OCI-LY7 (cell line): ENCODE measurements around the gene TECTA. TPM values are rescaled to one million over a fixed set of nuclear protein-coding genes. Genes with fewer than 3 reads are reported as not detected.

Experiments used
- BruUV-seq: library from RNA; stranded (reverse); fragments of 400-500 nt; replicated peaks from 2 replicates; lab custom pipeline; 2021; lab: Mats Ljungman, UMichigan
- CTCF ChIA-PET: fragments of 300-600 bp; sonication (Branson Sonifier 250); formaldehyde crosslinking; loops from one replicate; lab custom pipeline; 2022; ENCODE audit warnings: antibody characterized with exemption; ENCODE audit not compliant: unreplicated experiment; lab: Charles Lee
- POLR2A ChIA-PET: fragments of 300-600 bp; sonication (Branson Sonifier 250); formaldehyde crosslinking; loops from one replicate; lab custom pipeline; 2022; ENCODE audit warnings: antibody characterized with exemption; lab: Charles Lee
- DNase-seq: peaks from one replicate; pipeline ENCODE4 v3.0.0-alpha.2; 2015; ENCODE audit warnings: low spot score
- H2AFZ ChIP-seq: fragments of 200-600 bp; sonication (generic), shearing (Covaris generic); 2 replicates; pipeline ENCODE4 v1.6.1; 2014; ENCODE audit warnings: mild to moderate bottlenecking, antibody characterized with exemption, low read length, moderate library complexity
- H3K27ac ChIP-seq: fragments of 200-600 bp; sonication (generic); 2 replicates; pipeline ENCODE4 v1.5.1; 2014; ENCODE audit warnings: mixed run types, low read depth, mild to moderate bottlenecking, moderate library complexity, low read length, inconsistent platforms; ENCODE audit not compliant: poor library complexity, severe bottlenecking
- H3K36me3 ChIP-seq: fragments of 200-600 bp; sonication (generic); 2 replicates; pipeline ENCODE4 v1.6.1; 2014; ENCODE audit warnings: mild to moderate bottlenecking, antibody characterized with exemption, low read length, moderate library complexity, mixed read lengths; ENCODE audit not compliant: insufficient read depth
- H3K4me1 ChIP-seq: fragments of 200-600 bp; sonication (generic); 2 replicates; pipeline ENCODE4 v1.5.1; 2014; ENCODE audit warnings: mild to moderate bottlenecking, low read length; ENCODE audit not compliant: insufficient read depth, poor library complexity, severe bottlenecking
- H3K4me2 ChIP-seq: fragments of 200-600 bp; sonication (generic); 2 replicates; pipeline ENCODE4 v1.6.1; 2014; ENCODE audit warnings: mild to moderate bottlenecking, low read length
- H3K4me3 ChIP-seq: fragments of 200-600 bp; sonication (generic); 2 replicates; pipeline ENCODE4 v1.5.1; 2014; ENCODE audit warnings: mild to moderate bottlenecking, low read depth, low read length; ENCODE audit not compliant: poor library complexity, severe bottlenecking
- H3K79me2 ChIP-seq: fragments of 200-600 bp; sonication (generic); 2 replicates; pipeline ENCODE4 v1.6.1; 2016; ENCODE audit warnings: low read depth, mild to moderate bottlenecking, low read length, moderate library complexity, mixed read lengths; ENCODE audit not compliant: insufficient read depth
- H3K9me2 ChIP-seq: fragments of 200-600 bp; sonication (generic); 2 replicates; pipeline ENCODE4 v1.6.1; 2016; ENCODE audit warnings: mild to moderate bottlenecking, low read length, mixed read lengths; ENCODE audit not compliant: insufficient read depth
- H3K9me3 ChIP-seq: fragments of 200-600 bp; sonication (generic); 2 replicates; pipeline ENCODE4 v1.6.1; 2014; ENCODE audit warnings: mild to moderate bottlenecking, mixed run types, low read length, mixed read lengths
- H4K20me1 ChIP-seq: fragments of 200-600 bp; sonication (generic); 2 replicates; pipeline ENCODE4 v1.6.1; 2014; ENCODE audit warnings: mild to moderate bottlenecking, antibody characterized with exemption, low read length, moderate library complexity, mixed read lengths; ENCODE audit not compliant: insufficient read depth
- CTCF ChIP-seq: fragments of 200-600 bp; sonication (generic); conservative IDR thresholded peaks from 2 replicates; pipeline ENCODE4 v1.5.1; 2014; ENCODE audit warnings: mild to moderate bottlenecking, antibody characterized with exemption, low read length, moderate library complexity, mixed read lengths
- EZH2phosphoT487 ChIP-seq: fragments of 200-600 bp; sonication (generic); IDR thresholded peaks from 2 replicates; pipeline ENCODE4 v1.6.1; 2018; ENCODE audit warnings: low read depth, borderline replicate concordance, mild to moderate bottlenecking, mixed run types, antibody characterized with exemption, low read length, moderate library complexity, mixed read lengths
- intact Hi-C: fragments of 100-400 bp; cut with micrococcal nuclease; formaldehyde crosslinking; loops from one replicate; pipeline ENCODE4 v1.10.0; 2022; ENCODE audit not compliant: unreplicated experiment
- total RNA-seq, 2 experiments: library from RNA; depleted of rRNA in 1 of 2; stranded (reverse); fragments of >200 nt in 1 of 2; shearing (Covaris generic) in 1 of 2; gene quantifications; 2 replicates each; pipeline ENCODE4 v1.2.3, GENCODE V29; 2014 to 2022

Gene TECTA
- total RNA-seq, 2 experiments from 2014 or later = 0.32 to 0.48 TPM

- H4K20me1 ChIP-seq = no peaks in the 10 kb centered on the region
- H3K4me1 ChIP-seq = no peaks in the 10 kb centered on the region
- intact Hi-C loops = no loop called here
- no peak for DNase-seq
- peaks cover 4% of the 10 kb centered on the region; the same call in 1 of the 2 replicates for H3K36me3 ChIP-seq
- H2AFZ ChIP-seq = no peak overlapping the region
- H3K4me3 ChIP-seq = no peak overlapping the region
- no peaks in the 10 kb centered on the region for H3K9me2 ChIP-seq
- H3K4me2 ChIP-seq = no peak overlapping the region
- H3K79me2 ChIP-seq = no peaks in the 10 kb centered on the region
- POLR2A ChIA-PET = no interaction called here
- TF ChIP-seq EZH2phosphoT487 (no peak), CTCF (no peak)
- no TSS peak for BruUV-seq
- H3K9me3 ChIP-seq = no peaks in the 10 kb centered on the region
- no peak overlapping the region for H3K27ac ChIP-seq
- CTCF ChIA-PET = no interaction called here
Observed at GRCh38 chr11:121086866-121087265, 14.2 kb upstream of the TECTA start.

GRCh38 chr11:121089566-121089965 lies 11.5 kb upstream of the TECTA start:
- no peaks in the 10 kb centered on the region for H3K9me3 ChIP-seq
- H2AFZ ChIP-seq = no peak overlapping the region
- POLR2A ChIA-PET = interaction anchor here (1.1 kb wide), 1 partner anchor 51 kb away, joined by 3 read pairs; no protein-coding TSS in a partner anchor
- no peaks in the 10 kb centered on the region for H3K4me1 ChIP-seq
- TF ChIP-seq EZH2phosphoT487 (no peak), CTCF (no peak)
- H3K4me3 ChIP-seq = no peak overlapping the region
- DNase-seq = no peak
- peaks cover 4% of the 10 kb centered on the region; the same call in 1 of the 2 replicates for H3K36me3 ChIP-seq
- intact Hi-C loops = no loop called here
- no TSS peak for BruUV-seq
- no peaks in the 10 kb centered on the region for H3K9me2 ChIP-seq
- H3K79me2 ChIP-seq = no peaks in the 10 kb centered on the region
- H3K4me2 ChIP-seq = no peak overlapping the region
- H4K20me1 ChIP-seq = no peaks in the 10 kb centered on the region
- CTCF ChIA-PET = no interaction called here
- no peak overlapping the region for H3K27ac ChIP-seq

GRCh38 chr11:121090145-121090721 lies 10.8 kb upstream of the TECTA start:
- POLR2A ChIA-PET = interaction anchor here (0.6 to 1.1 kb wide), 3 partner anchors 24 to 1488 kb away, joined by 3 to 5 read pairs (median 3); no protein-coding TSS in a partner anchor

More at GRCh38 chr11:121090145-121090721, 10.8 kb upstream of the TECTA start:
- intact Hi-C loops = no loop called here
- BruUV-seq = no TSS peak
- no peaks in the 10 kb centered on the region for H3K4me1 ChIP-seq
- H3K36me3 ChIP-seq = peaks cover 4% of the 10 kb centered on the region; the same call in 1 of the 2 replicates
- no peaks in the 10 kb centered on the region for H3K9me3 ChIP-seq
- no peak for TF ChIP-seq EZH2phosphoT487
- no peak for TF ChIP-seq CTCF
- no peak for DNase-seq
- no peak overlapping the region for H2AFZ ChIP-seq
- no peak overlapping the region for H3K4me3 ChIP-seq
- H3K4me2 ChIP-seq = no peak overlapping the region
- no peaks in the 10 kb centered on the region for H3K9me2 ChIP-seq
- CTCF ChIA-PET = no interaction called here
- no peaks in the 10 kb centered on the region for H3K79me2 ChIP-seq
- no peak overlapping the region for H3K27ac ChIP-seq
- H4K20me1 ChIP-seq = no peaks in the 10 kb centered on the region
